Activated naive CD4-positive, alpha-beta T cell treated with anti-CD3 and anti-CD28 coated beads, Interleukin-2, amount 50 U/mL, for 24 hours (primary cell): ENCODE results near the gene LCP1.

Experiments used
- H3K27ac Mint-ChIP-seq: one replicate; pipeline ENCODE4 v1.8.0; 2021; ENCODE audit warnings: mild to moderate bottlenecking, mixed read lengths
- H3K27me3 Mint-ChIP-seq: one replicate; pipeline ENCODE4 v1.8.0; 2021; ENCODE audit warnings: mixed read lengths
- H3K36me3 Mint-ChIP-seq: one replicate; pipeline ENCODE4 v1.8.0; 2021; ENCODE audit warnings: mixed read lengths
- H3K4me1 Mint-ChIP-seq: one replicate; pipeline ENCODE4 v1.8.0; 2021; ENCODE audit warnings: mixed read lengths
- H3K4me3 Mint-ChIP-seq: one replicate; pipeline ENCODE4 v1.8.0; 2021; ENCODE audit warnings: mild to moderate bottlenecking, mixed read lengths
- H3K9me3 Mint-ChIP-seq: one replicate; pipeline ENCODE4 v1.8.0; 2021; ENCODE audit warnings: mixed read lengths

Gene LCP1

DNA sequence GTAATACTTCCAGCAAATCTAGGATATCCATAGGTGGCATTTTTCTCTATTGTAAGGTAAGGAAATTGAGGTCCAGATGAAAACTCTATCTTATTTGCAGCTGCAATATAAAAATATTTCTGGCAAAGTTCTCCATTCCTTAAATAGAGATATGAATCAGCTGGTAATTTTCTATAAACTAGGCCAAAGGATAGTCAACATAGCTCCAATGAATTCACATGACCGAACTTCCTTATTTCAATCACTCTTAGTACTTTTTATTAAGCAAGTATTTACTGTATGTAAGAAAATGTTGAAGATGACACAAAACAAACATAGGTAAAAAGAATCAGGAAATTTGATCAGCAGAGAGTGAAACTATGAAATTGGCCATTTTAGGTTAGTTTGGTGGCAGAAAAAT, 13.0 kb upstream of the LCP1 start:
- no peaks in the 10 kb centered on the region for H3K27me3 Mint-ChIP-seq

GRCh38 chr13:46192412-46192811, 10.4 kb upstream of the LCP1 start:
- Mint-ChIP-seq H3K4me1 (no peaks in the 10 kb centered on the region), H3K9me3 (no peaks in the 10 kb centered on the region), H3K4me3 (no peak overlapping the region), H3K27me3 (no peaks in the 10 kb centered on the region), H3K27ac (no peak overlapping the region), H3K36me3 (peaks cover 2% of the 10 kb centered on the region)

More for the DNA sequence above, 13.0 kb upstream of the LCP1 start:
- H3K27ac Mint-ChIP-seq = no peak overlapping the region
- H3K36me3 Mint-ChIP-seq = peaks cover 2% of the 10 kb centered on the region
- no peak overlapping the region for H3K4me3 Mint-ChIP-seq
- no peaks in the 10 kb centered on the region for H3K9me3 Mint-ChIP-seq
- H3K4me1 Mint-ChIP-seq = peaks cover 6% of the 10 kb centered on the region

GRCh38 chr13:46185634-46186033, 3.7 kb upstream of the LCP1 start:
- Mint-ChIP-seq H3K27ac (no peak overlapping the region), H3K4me3 (no peak overlapping the region), H3K36me3 (peaks cover 2% of the 10 kb centered on the region), H3K4me1 (peaks cover 34% of the 10 kb centered on the region), H3K27me3 (no peaks in the 10 kb centered on the region), H3K9me3 (no peaks in the 10 kb centered on the region)

GRCh38 chr13:46184277-46184699, 2.3 kb upstream of the LCP1 start:
- Mint-ChIP-seq H3K9me3 (no peaks in the 10 kb centered on the region), H3K36me3 (peaks cover 4% of the 10 kb centered on the region), H3K4me3 (peak overlapping the region; percentile 99), H3K27ac (peak overlapping the region; percentile 87), H3K27me3 (no peaks in the 10 kb centered on the region), H3K4me1 (peaks cover 37% of the 10 kb centered on the region)

- H3K9me3 Mint-ChIP-seq = no peaks in the 10 kb centered on the region
- peaks cover 4% of the 10 kb centered on the region for H3K36me3 Mint-ChIP-seq
- H3K27ac Mint-ChIP-seq = peak overlapping the region; percentile 84
- no peaks in the 10 kb centered on the region for H3K27me3 Mint-ChIP-seq
- peaks cover 44% of the 10 kb centered on the region for H3K4me1 Mint-ChIP-seq
- peak overlapping the region; percentile 99 for H3K4me3 Mint-ChIP-seq
Measured at GRCh38 chr13:46183018-46183946, 1.3 kb upstream of the LCP1 start.

- Mint-ChIP-seq H3K4me3 (peak overlapping the region; percentile 99), H3K27me3 (no peaks in the 10 kb centered on the region), H3K9me3 (no peaks in the 10 kb centered on the region), H3K4me1 (peaks cover 52% of the 10 kb centered on the region), H3K27ac (peak overlapping the region; percentile 93), H3K36me3 (peaks cover 10% of the 10 kb centered on the region)
Measured at GRCh38 chr13:46182491-46182877, 507 bp upstream of the LCP1 start.

GRCh38 chr13:46181377-46181839, 569 bp downstream of the LCP1 start:
- H3K27ac Mint-ChIP-seq = peak overlapping the region; percentile 93
- H3K9me3 Mint-ChIP-seq = no peaks in the 10 kb centered on the region
- H3K36me3 Mint-ChIP-seq = peaks cover 10% of the 10 kb centered on the region
- H3K4me3 Mint-ChIP-seq = peak overlapping the region; percentile 99
- peaks cover 62% of the 10 kb centered on the region for H3K4me1 Mint-ChIP-seq
- no peaks in the 10 kb centered on the region for H3K27me3 Mint-ChIP-seq

- Mint-ChIP-seq H3K4me1 (peaks cover 71% of the 10 kb centered on the region), H3K27me3 (no peaks in the 10 kb centered on the region), H3K36me3 (peaks cover 13% of the 10 kb centered on the region), H3K27ac (peak overlapping the region; percentile 86), H3K4me3 (peak overlapping the region; percentile 99), H3K9me3 (no peaks in the 10 kb centered on the region)
Measured at GRCh38 chr13:46179969-46180763, 1.8 kb downstream of the LCP1 start.

DNA sequence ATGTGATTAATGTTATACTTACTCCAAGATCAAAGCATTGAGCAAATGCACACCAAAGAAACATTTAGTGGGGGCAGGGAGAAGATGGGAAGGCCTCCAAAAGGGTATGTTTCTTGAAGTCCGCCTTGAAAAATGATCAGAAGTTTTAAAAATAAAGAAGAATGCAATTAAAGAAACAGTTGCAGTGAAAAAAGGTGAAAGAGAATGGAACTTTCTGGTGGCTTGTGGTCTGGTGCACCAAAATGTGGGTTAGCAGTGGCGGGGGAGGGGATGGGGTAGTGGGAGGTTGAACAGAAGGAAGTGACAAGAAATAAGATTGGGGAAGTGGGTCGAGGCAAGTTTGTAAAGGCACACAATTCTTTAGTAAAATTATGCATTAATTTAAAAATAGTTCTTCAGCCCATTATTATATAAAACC, 2.5 kb downstream of the LCP1 start:
- peak overlapping the region; percentile 99 for H3K4me3 Mint-ChIP-seq

DNA sequence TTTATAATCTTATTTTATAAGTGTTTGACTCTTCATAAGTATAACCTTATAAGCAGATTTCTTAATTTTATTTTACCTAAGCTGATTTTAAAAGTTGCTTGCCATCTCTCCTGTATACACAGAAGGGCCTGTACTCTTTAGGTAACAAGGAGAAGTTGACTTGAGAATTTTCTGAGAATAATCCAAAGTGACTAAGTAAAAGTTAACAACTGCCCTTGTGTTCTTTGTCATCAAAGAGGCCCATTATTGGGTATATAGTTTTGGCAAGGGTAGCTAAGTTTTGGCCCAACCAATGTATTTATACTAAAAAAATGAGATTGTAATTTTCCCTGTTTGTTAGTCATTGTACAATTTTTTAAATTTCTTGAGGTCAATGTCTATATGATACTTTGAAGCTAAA, 3.2 kb downstream of the LCP1 start:
- Mint-ChIP-seq H3K9me3 (no peaks in the 10 kb centered on the region), H3K27ac (peak overlapping the region; percentile 94), H3K4me3 (peak overlapping the region; percentile 99), H3K36me3 (peaks cover 13% of the 10 kb centered on the region), H3K4me1 (peaks cover 71% of the 10 kb centered on the region), H3K27me3 (no peaks in the 10 kb centered on the region)

More for the DNA sequence above, 2.5 kb downstream of the LCP1 start:
- H3K9me3 Mint-ChIP-seq = no peaks in the 10 kb centered on the region
- peaks cover 71% of the 10 kb centered on the region for H3K4me1 Mint-ChIP-seq
- H3K36me3 Mint-ChIP-seq = peaks cover 13% of the 10 kb centered on the region
- H3K27me3 Mint-ChIP-seq = no peaks in the 10 kb centered on the region
- H3K27ac Mint-ChIP-seq = peak overlapping the region; percentile 94

GRCh38 chr13:46178143-46178542, 3.8 kb downstream of the LCP1 start:
- no peaks in the 10 kb centered on the region for H3K9me3 Mint-ChIP-seq

DNA sequence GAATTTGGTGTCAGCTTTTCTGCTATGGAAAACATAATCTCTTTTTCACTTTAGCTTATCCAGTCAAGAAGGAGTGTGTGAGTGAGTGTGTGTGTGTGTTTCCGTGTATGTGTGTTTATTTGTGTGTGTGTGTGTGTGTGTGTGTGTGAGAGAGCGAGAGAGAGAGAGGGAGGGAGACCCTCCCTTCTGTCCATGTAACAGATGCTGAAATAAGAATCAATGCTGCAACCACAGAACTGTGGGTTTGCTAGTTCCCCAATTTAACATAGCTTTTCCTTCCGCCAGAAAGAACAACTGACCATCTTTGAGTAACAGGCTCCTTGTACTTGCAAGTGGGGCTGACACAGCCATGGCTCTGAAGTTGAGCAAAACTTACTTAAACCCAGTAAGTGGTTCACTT, 5.2 kb downstream of the LCP1 start:
- H3K4me1 Mint-ChIP-seq = peaks cover 75% of the 10 kb centered on the region
- H3K9me3 Mint-ChIP-seq = no peaks in the 10 kb centered on the region
- H3K4me3 Mint-ChIP-seq = peak overlapping the region; percentile 99
- peaks cover 20% of the 10 kb centered on the region for H3K36me3 Mint-ChIP-seq
- peak overlapping the region; percentile 94 for H3K27ac Mint-ChIP-seq
- no peaks in the 10 kb centered on the region for H3K27me3 Mint-ChIP-seq

More at GRCh38 chr13:46178143-46178542, 3.8 kb downstream of the LCP1 start:
- Mint-ChIP-seq H3K27ac (peak overlapping the region; percentile 94), H3K36me3 (peaks cover 15% of the 10 kb centered on the region), H3K27me3 (no peaks in the 10 kb centered on the region), H3K4me1 (peaks cover 71% of the 10 kb centered on the region), H3K4me3 (peak overlapping the region; percentile 99)

- Mint-ChIP-seq H3K4me3 (peak overlapping the region; percentile 81), H3K9me3 (no peaks in the 10 kb centered on the region), H3K27me3 (no peaks in the 10 kb centered on the region), H3K27ac (peak overlapping the region; percentile 96), H3K36me3 (peaks cover 26% of the 10 kb centered on the region), H3K4me1 (peaks cover 98% of the 10 kb centered on the region)
Measured at GRCh38 chr13:46173656-46174055, 8.3 kb downstream of the LCP1 start.

GRCh38 chr13:46172531-46172991, 9.4 kb downstream of the LCP1 start:
- peak overlapping the region; percentile 96 for H3K27ac Mint-ChIP-seq
- H3K4me1 Mint-ChIP-seq = peaks cover 99% of the 10 kb centered on the region
- peaks cover 22% of the 10 kb centered on the region for H3K36me3 Mint-ChIP-seq

DNA sequence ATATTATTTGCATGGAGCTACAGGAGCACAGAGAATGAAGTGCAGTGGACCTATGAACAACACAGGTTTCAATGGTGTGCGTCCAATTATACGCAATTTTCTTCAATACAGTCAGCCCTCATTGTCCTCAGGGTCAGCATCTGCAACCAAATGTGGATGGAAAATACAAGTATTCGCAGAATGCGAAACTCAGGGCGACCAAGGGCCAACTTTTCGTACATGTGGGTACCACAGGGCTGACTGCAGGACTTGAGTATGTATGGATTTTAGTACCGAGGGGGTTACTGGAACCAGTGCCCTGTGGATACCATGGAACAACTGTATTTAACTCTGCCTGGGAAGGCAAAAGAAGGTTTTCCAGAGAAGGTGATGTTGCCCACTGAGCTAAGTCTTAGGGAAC, 10.2 kb downstream of the LCP1 start:
- peak overlapping the region; percentile 81 for H3K4me3 Mint-ChIP-seq
- peaks cover 100% of the 10 kb centered on the region for H3K4me1 Mint-ChIP-seq
- peak overlapping the region; percentile 96 for H3K27ac Mint-ChIP-seq
- no peaks in the 10 kb centered on the region for H3K27me3 Mint-ChIP-seq
- H3K9me3 Mint-ChIP-seq = no peaks in the 10 kb centered on the region
- H3K36me3 Mint-ChIP-seq = peaks cover 21% of the 10 kb centered on the region

More at GRCh38 chr13:46172531-46172991, 9.4 kb downstream of the LCP1 start:
- peak overlapping the region; percentile 81 for H3K4me3 Mint-ChIP-seq
- no peaks in the 10 kb centered on the region for H3K27me3 Mint-ChIP-seq
- H3K9me3 Mint-ChIP-seq = no peaks in the 10 kb centered on the region
